Ectodermal cell (in vitro differentiated cells): ENCODE data around the gene GPR132.
"Not testable (repeated sequence)": the region's sequence is repeated elsewhere in the genome, so short reads cannot be mapped to it uniquely, and the experiment has no call there.

ENCODE experiments used
- H3K27ac ChIP-seq: 2 replicates; pipeline ENCODE4 v1.7.0; 2013; ENCODE audit warnings: mild to moderate bottlenecking, low read depth, low read length; ENCODE audit not compliant: insufficient read depth, poor library complexity, severe bottlenecking
- H3K27me3 ChIP-seq: 2 replicates; pipeline ENCODE4 v1.7.0; 2013; ENCODE audit warnings: mild to moderate bottlenecking, low read length; ENCODE audit not compliant: insufficient read depth, control insufficient read depth, poor library complexity, severe bottlenecking
- H3K36me3 ChIP-seq: one replicate; pipeline ENCODE4 v1.7.0; 2013; ENCODE audit warnings: low read length; ENCODE audit not compliant: control insufficient read depth, insufficient read depth
- H3K4me1 ChIP-seq: one replicate; pipeline ENCODE4 v1.7.0; 2013; ENCODE audit warnings: low read length; ENCODE audit not compliant: control insufficient read depth, insufficient read depth
- H3K4me3 ChIP-seq: 2 replicates; pipeline ENCODE4 v1.7.0; 2013; ENCODE audit warnings: low read depth, low read length, control low read depth; ENCODE audit not compliant: insufficient read depth
- H3K9me3 ChIP-seq: 2 replicates; pipeline ENCODE4 v1.7.0; 2013; ENCODE audit warnings: mild to moderate bottlenecking, low read length, moderate library complexity; ENCODE audit not compliant: control insufficient read depth
- WGBS, 2 experiments: methylation state at CpG; one replicate each; pipeline ENCODE4 v1.1.7; 2013; ENCODE audit warnings: missing lambda C conversion rate in 2 of 2; 5-methylcytosine and 5-hydroxymethylcytosine counted together

Gene GPR132

GRCh38 chr14:105029402-105029801, 35.8 kb downstream of the GPR132 start:
- Histone ChIP-seq H3K27me3 (peaks cover 23% of the 10 kb centered on the region), H3K9me3 (no peaks in the 10 kb centered on the region), H3K4me1 (no peaks in the 10 kb centered on the region), H3K36me3 (no peaks in the 10 kb centered on the region), H3K27ac (no peak overlapping the region), H3K4me3 (no peak overlapping the region)
- 89 to 95% methylated on average over 7 of the region's 7 CpGs for WGBS, 2 experiments

- H3K9me3 ChIP-seq = no peaks in the 10 kb centered on the region
- no peak overlapping the region for H3K27ac ChIP-seq
- WGBS, 2 experiments = 90 to 92% methylated on average over 12 of the region's 12 CpGs
- no peaks in the 10 kb centered on the region for H3K4me1 ChIP-seq
- H3K27me3 ChIP-seq = peaks cover 13% of the 10 kb centered on the region
- H3K4me3 ChIP-seq = no peak overlapping the region
- no peaks in the 10 kb centered on the region for H3K36me3 ChIP-seq
These were observed 36.8 kb downstream of the GPR132 start for GRCh38 chr14:105028251-105028927.

- not testable (repeated sequence) for H3K36me3 ChIP-seq, H3K4me3 ChIP-seq, H3K4me1 ChIP-seq, H3K27me3 ChIP-seq, H3K27ac ChIP-seq, H3K9me3 ChIP-seq
- WGBS, 2 experiments = 75 to 85% methylated on average over 4 of the region's 4 CpGs
These were observed 37.5 kb downstream of the GPR132 start for GRCh38 chr14:105027718-105028117.

DNA sequence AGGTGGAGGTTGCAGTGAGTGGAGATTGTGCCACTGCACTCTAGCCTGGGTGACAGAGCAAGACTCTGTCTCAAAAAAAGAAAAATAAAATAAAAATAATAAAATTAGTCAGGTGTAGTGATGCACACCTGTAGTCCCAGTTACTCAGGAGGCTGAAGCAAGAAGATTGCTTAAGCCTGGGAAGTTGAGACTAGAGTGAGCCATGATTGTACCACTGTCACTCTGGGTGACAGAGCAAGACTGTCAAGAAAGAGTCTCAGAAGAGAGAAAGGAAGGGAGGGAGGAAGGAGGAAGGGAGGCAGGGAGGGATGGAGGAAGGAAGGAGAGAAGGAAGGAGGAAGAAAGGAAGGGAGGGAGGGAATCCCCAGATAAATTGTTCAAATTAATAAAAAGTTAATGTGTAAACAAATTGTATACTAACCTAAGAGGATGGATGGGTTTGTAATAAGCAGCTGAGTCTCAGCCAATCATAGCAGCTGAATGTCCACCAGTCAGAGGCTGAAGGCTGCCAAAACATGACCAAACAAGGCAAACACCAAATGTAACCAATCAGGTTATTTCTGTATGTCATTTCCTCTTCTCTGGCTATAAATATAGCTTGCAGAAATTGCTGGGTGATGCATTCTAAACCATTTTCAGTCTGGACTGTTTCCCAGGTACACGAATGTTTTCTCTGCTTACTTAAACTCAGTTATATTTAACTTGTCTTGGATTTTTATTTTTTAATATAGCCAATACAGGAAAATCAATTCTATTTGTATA, 38.2 kb downstream of the GPR132 start:
- H3K4me1 ChIP-seq = no peaks in the 10 kb centered on the region
- H3K27ac ChIP-seq = no peak overlapping the region
- no peaks in the 10 kb centered on the region for H3K27me3 ChIP-seq
- H3K36me3 ChIP-seq = no peaks in the 10 kb centered on the region
- H3K4me3 ChIP-seq = no peak overlapping the region
- WGBS, 2 experiments = no CpG with 5 or more reads among the region's 1 CpG
- no peaks in the 10 kb centered on the region for H3K9me3 ChIP-seq

DNA sequence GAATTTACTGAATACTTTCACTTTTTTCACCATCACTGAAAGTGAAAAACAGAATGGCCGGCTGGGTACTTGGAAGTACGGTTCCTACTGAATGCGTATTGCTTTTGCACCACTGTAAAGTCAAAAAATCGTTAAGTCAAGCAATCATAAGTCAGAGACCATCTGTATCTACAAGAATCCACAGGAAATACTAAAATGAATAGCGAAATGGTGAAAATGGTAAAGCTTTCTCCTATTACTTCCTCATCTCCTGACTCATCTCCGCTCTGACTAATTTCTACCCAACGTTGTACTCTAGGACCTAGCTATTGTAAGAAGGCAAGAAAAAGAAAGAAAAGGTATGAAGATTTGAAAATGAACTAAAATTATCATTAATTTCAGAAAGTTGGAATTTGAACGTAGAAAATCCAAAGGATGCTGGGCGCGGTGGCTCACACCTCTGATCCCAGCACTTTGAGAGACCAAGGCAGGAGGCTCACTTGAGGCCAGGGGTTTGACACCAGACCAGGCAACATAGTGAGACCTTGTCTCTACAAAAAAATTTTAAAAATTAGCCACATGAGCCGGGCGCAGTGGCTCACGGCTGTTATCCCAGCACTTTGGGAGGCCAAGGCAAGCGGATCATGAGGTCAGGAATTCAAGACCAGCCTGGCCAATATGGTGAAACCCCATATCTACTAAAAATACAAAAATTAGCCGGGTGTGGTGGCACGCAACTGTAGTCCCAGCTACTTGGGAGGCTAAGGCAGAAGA, 39.0 kb downstream of the GPR132 start:
- H3K4me1 ChIP-seq = no peaks in the 10 kb centered on the region
- no peaks in the 10 kb centered on the region for H3K36me3 ChIP-seq
- H3K9me3 ChIP-seq = no peaks in the 10 kb centered on the region
- 95 to 96% methylated on average over 13 to 16 of the region's 16 CpGs for WGBS, 2 experiments
- no peak overlapping the region for H3K27ac ChIP-seq
- H3K27me3 ChIP-seq = no peaks in the 10 kb centered on the region
- H3K4me3 ChIP-seq = no peak overlapping the region

DNA sequence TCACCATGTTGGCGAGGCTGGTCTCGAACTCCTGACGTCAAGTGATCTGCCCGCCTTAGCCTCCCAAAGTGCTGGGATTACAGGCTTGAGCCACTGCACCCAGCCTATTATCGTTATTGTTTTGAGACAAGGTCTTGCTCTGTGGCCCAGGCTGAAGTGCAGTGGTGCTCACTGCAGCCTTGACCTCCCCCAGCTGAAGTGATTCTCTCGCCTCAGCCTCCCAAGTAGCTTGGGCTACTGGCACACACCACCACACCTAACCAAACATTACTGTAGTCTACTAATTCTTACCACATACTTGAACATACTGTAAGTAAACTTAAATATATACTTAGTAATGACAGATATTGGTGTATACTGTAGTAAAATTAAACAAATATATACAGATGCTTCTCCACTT, 39.8 kb downstream of the GPR132 start:
- no peak overlapping the region for H3K27ac ChIP-seq
- 93 to 95% methylated on average over 6 of the region's 6 CpGs for WGBS, 2 experiments
- H3K4me3 ChIP-seq = no peak overlapping the region
- no peaks in the 10 kb centered on the region for H3K27me3 ChIP-seq
- H3K4me1 ChIP-seq = no peaks in the 10 kb centered on the region
- H3K36me3 ChIP-seq = no peaks in the 10 kb centered on the region
- H3K9me3 ChIP-seq = no peaks in the 10 kb centered on the region

DNA sequence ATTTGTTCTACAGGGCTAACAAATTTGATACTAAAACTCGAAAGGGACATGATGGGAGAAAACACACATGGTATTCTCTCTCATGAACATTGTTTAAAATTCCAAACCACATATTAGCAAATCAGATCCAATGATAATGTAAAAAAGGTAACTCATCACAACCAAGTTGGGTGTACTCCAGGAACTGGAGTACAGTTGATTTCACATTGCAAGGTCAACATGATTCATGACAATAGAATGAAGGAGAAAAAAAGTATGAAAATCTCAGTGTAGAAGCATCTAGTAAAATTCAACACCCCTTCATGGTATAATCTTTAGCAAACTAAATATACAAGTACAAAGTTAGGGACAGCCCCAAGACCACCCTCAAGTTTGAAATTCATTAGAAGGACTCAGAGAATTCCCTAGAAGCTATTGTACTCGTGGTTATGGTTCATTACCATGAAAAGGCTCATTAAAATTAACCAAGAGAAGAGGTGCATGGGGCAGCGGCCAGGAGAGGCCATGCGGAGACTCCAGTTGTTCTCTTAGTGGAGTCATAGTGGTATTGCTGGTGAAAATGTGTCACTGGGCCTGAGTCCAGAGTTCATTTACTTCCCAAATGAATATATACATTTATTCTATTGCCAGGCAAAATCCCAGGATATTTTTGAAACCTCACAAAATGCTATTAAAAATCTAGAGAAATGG, 41.3 kb downstream of the GPR132 start:
- Histone ChIP-seq H3K9me3 (no peaks in the 10 kb centered on the region), H3K27me3 (no peaks in the 10 kb centered on the region), H3K27ac (no peak overlapping the region), H3K4me1 (peaks cover 10% of the 10 kb centered on the region), H3K36me3 (no peaks in the 10 kb centered on the region), H3K4me3 (no peak overlapping the region)
- WGBS, 2 experiments = 79 to 80% methylated on average over 4 of the region's 4 CpGs

DNA sequence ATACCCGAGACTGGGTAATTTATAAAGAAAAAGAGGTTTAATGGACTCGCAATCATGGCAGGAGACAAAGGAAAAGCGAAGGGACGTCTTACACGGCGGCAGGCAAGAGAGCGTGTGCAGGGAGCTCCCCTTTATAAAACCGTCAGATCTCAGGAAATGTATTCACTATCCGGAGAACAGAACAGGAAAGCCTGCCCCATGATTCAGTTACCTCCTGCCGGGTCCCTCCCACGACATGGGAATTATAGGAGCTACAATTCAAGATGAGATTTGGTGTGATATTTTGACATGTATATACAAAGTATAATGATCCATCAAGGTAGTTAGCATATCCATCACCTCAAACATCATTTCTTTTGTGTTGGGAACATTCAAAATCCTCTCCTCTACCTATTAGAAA, 42.1 kb downstream of the GPR132 start:
- Histone ChIP-seq H3K36me3 (no peaks in the 10 kb centered on the region), H3K27me3 (no peaks in the 10 kb centered on the region), H3K9me3 (no peaks in the 10 kb centered on the region), H3K4me3 (no peak overlapping the region), H3K4me1 (peaks cover 11% of the 10 kb centered on the region), H3K27ac (no peak overlapping the region)
- 83 to 90% methylated on average over 11 of the region's 11 CpGs for WGBS, 2 experiments

- H3K4me3 ChIP-seq = peak overlapping the region; percentile 92
- H3K9me3 ChIP-seq = no peaks in the 10 kb centered on the region
- 86 to 87% methylated on average over 2 of the region's 2 CpGs for WGBS, 2 experiments
- H3K4me1 ChIP-seq = peaks cover 11% of the 10 kb centered on the region
- no peaks in the 10 kb centered on the region for H3K27me3 ChIP-seq
- no peak overlapping the region for H3K27ac ChIP-seq
- H3K36me3 ChIP-seq = no peaks in the 10 kb centered on the region
These were observed 43.0 kb downstream of the GPR132 start for GRCh38 chr14:105022276-105022670.
